MM.1S (cell line): ENCODE measurements around the gene VEGFA.

ENCODE experiments used
- DNase-seq: peaks from one replicate; pipeline ENCODE4 v3.0.0-alpha.2; 2015
- H2AFZ ChIP-seq: fragments of 300-600 bp; sonication (generic); 2 replicates; pipeline ENCODE4 v1.6.0; 2016; ENCODE audit warnings: antibody characterized with exemption, low read length
- H3F3A ChIP-seq: fragments of 300-600 bp; sonication (generic); 2 replicates; pipeline ENCODE4 v1.6.1; 2016; ENCODE audit warnings: mild to moderate bottlenecking, antibody characterized with exemption, low read length, moderate library complexity, mixed read lengths; ENCODE audit not compliant: insufficient read depth
- H3K27ac ChIP-seq: fragments of 300-600 bp; sonication (generic); 2 replicates; pipeline ENCODE4 v1.5.1; 2016; ENCODE audit warnings: mild to moderate bottlenecking, low read length
- H3K27me3 ChIP-seq: fragments of 300-600 bp; sonication (generic); replicated peaks from 2 replicates; pipeline ENCODE4 v1.6.0; 2016; ENCODE audit warnings: low read length; ENCODE audit not compliant: insufficient read depth
- H3K36me3 ChIP-seq: fragments of 300-600 bp; sonication (generic); replicated peaks from 2 replicates; pipeline ENCODE4 v1.6.1; 2016; ENCODE audit warnings: mild to moderate bottlenecking, low read length, mixed read lengths; ENCODE audit not compliant: insufficient read depth
- H3K4me1 ChIP-seq: fragments of 300-600 bp; sonication (generic); 2 replicates; pipeline ENCODE4 v1.6.1; 2016; ENCODE audit warnings: low read length, mixed read lengths
- H3K4me2 ChIP-seq: fragments of 300-600 bp; sonication (generic); 2 replicates; pipeline ENCODE4 v1.6.0; 2016; ENCODE audit warnings: low read depth, low read length
- H3K4me3 ChIP-seq: fragments of 300-600 bp; sonication (generic); 2 replicates; pipeline ENCODE4 v1.5.1; 2016; ENCODE audit warnings: low read length, mixed read lengths
- H3K79me2 ChIP-seq: fragments of 300-600 bp; sonication (generic); 2 replicates; pipeline ENCODE4 v1.6.1; 2016; ENCODE audit warnings: mixed run types, low read length, mixed read lengths
- H3K9ac ChIP-seq: fragments of 300-600 bp; sonication (generic); 2 replicates; pipeline ENCODE4 v1.6.1; 2016; ENCODE audit warnings: low read length, mixed read lengths
- H3K9me2 ChIP-seq: fragments of 300-600 bp; sonication (generic); replicated peaks from 2 replicates; pipeline ENCODE4 v1.6.1; 2016; ENCODE audit warnings: mild to moderate bottlenecking, low read length, mixed read lengths; ENCODE audit not compliant: insufficient read depth
- H3K9me3 ChIP-seq: fragments of 300-600 bp; sonication (generic); replicated peaks from 2 replicates; pipeline ENCODE4 v1.6.1; 2016; ENCODE audit warnings: mild to moderate bottlenecking, low read length, mixed read lengths; ENCODE audit not compliant: insufficient read depth
- H4K20me1 ChIP-seq: fragments of 300-600 bp; sonication (generic); 2 replicates; pipeline ENCODE4 v1.6.1; 2016; ENCODE audit warnings: mild to moderate bottlenecking, low read length, moderate library complexity, mixed read lengths; ENCODE audit not compliant: insufficient read depth
- EZH2 ChIP-seq: fragments of 300-600 bp; sonication (generic); optimal IDR thresholded peaks from 2 replicates; pipeline ENCODE3; 2017; ENCODE audit warnings: low read depth, mild to moderate bottlenecking, antibody characterized with exemption, low read length, mixed read lengths
- EZH2phosphoT487 ChIP-seq: fragments of 300-600 bp; sonication (generic); IDR thresholded peaks from 2 replicates; pipeline ENCODE4 v1.6.1; 2018; ENCODE audit warnings: antibody characterized with exemption, low read length
- TF ChIP-seq, protein P1 (sequence below): fragments of 300-600 bp; sonication (generic); IDR thresholded peaks from 2 replicates; pipeline ENCODE4 v1.5.1; 2016; ENCODE audit warnings: antibody characterized with exemption, low read length, mixed read lengths

Gene VEGFA

DNA sequence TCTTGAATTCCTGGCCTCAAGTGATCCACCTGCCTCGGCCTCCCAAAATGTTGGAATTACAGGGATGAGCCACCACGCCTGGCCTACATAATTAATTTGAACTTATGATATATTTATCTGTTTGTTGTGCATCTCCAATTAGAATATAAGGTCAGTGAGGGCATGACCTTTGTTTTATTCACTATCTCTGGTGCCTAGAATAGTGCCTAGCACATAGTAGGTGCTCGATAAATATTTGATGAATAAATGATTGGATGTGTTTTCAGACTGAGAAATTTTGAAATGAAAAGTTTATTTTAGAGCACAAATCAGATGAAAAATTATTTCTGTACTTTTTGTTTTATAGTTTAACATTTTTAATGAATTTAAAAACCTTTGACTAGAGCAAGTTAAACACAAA is 19.4 kb upstream of the VEGFA start:
- H3K27me3 ChIP-seq: no peaks in the 10 kb centered on the region
- no peak overlapping the region for H3K4me2 ChIP-seq
- no peaks in the 10 kb centered on the region for H3K79me2 ChIP-seq
- H2AFZ ChIP-seq: no peak overlapping the region
- H3K9me2 ChIP-seq: no peaks in the 10 kb centered on the region
- TF ChIP-seq, protein P1, sequence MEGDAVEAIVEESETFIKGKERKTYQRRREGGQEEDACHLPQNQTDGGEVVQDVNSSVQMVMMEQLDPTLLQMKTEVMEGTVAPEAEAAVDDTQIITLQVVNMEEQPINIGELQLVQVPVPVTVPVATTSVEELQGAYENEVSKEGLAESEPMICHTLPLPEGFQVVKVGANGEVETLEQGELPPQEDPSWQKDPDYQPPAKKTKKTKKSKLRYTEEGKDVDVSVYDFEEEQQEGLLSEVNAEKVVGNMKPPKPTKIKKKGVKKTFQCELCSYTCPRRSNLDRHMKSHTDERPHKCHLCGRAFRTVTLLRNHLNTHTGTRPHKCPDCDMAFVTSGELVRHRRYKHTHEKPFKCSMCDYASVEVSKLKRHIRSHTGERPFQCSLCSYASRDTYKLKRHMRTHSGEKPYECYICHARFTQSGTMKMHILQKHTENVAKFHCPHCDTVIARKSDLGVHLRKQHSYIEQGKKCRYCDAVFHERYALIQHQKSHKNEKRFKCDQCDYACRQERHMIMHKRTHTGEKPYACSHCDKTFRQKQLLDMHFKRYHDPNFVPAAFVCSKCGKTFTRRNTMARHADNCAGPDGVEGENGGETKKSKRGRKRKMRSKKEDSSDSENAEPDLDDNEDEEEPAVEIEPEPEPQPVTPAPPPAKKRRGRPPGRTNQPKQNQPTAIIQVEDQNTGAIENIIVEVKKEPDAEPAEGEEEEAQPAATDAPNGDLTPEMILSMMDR: no peak
- TF ChIP-seq EZH2 (no peak), EZH2phosphoT487 (no peak)
- H4K20me1 ChIP-seq: no peaks in the 10 kb centered on the region
- no peak overlapping the region for H3K4me3 ChIP-seq
- no peaks in the 10 kb centered on the region for H3K36me3 ChIP-seq
- H3K27ac ChIP-seq: no peak overlapping the region
- H3F3A ChIP-seq: no peaks in the 10 kb centered on the region
- no peak overlapping the region for H3K9ac ChIP-seq
- no peaks in the 10 kb centered on the region for H3K9me3 ChIP-seq
- DNase-seq: no peak
- H3K4me1 ChIP-seq: no peaks in the 10 kb centered on the region

DNA sequence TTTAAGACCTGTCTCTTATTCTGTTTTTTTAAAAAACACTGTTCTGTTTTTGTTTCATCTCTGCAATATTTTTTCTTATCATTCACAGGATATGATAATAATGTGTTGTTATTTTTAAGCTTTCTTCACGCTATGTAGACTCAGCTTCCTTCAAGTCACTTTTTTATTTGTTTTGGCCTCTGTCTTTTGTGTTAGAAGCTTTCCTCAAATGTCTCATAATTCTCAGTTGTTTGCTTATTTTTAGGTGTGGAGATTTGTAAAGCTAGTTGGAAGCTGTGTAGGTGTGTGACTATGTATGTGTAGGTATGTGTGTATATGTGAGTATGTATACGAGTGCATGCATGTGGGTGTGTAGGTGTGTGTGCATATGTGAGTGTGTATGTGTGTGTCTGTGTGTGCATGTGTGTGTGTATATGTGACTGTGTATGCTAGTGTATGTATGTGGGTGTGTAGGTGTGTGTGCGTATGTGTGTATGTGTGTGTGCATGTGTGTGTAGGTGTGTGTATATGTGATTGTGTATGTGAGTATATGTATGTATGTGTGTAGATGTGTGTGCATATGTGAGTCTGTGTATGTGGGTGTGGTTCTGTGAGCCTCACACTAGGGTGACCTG is 16.3 kb upstream of the VEGFA start:
- H3K9ac ChIP-seq: no peak overlapping the region
- H4K20me1 ChIP-seq: no peaks in the 10 kb centered on the region
- H3K9me2 ChIP-seq: no peaks in the 10 kb centered on the region
- no peaks in the 10 kb centered on the region for H3K79me2 ChIP-seq
- no peaks in the 10 kb centered on the region for H3K4me1 ChIP-seq
- no peak for DNase-seq
- H3F3A ChIP-seq: no peaks in the 10 kb centered on the region
- no peaks in the 10 kb centered on the region for H3K9me3 ChIP-seq
- H3K27ac ChIP-seq: no peak overlapping the region
- TF ChIP-seq EZH2phosphoT487 (no peak), EZH2 (no peak)
- TF ChIP-seq, protein P1: no peak
- H3K4me2 ChIP-seq: no peak overlapping the region
- H2AFZ ChIP-seq: no peak overlapping the region
- no peak overlapping the region for H3K4me3 ChIP-seq
- no peaks in the 10 kb centered on the region for H3K36me3 ChIP-seq
- no peaks in the 10 kb centered on the region for H3K27me3 ChIP-seq

DNA sequence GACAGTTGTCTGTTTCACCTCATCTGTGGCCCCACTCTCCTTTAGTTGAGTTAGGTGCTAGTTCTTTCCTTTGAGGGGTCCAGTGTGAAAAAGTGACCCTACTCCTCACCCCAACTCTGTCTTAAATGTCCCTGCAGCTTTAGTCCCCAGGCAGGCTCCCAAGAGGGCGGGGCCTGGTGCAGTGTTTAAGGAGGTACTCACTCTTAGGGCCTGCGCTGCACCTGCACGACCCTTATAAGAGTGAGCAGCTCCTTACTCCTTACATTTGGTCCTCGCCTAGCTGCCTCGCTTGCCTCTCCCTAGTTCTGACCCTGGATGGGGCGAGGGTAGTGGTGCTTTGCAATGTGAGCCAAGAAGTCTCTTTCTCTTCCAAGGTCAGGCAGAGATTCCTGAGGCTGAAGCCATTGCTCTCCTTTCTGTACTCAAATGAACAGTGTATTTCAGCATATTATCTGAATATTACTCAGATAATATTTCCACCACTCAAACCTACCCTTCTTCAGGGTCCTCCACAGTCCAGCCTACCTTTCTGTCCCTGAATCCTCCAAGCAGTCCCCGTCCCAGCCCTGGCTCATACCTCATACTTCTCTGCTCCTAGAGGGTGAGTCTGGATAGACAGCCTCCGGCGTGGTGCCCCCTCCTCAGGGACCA is 11.9 kb upstream of the VEGFA start:
- Histone ChIP-seq H3K36me3 (no peaks in the 10 kb centered on the region), H3K9ac (no peak overlapping the region), H3F3A (no peaks in the 10 kb centered on the region), H2AFZ (no peak overlapping the region), H3K4me2 (no peak overlapping the region), H3K27ac (no peak overlapping the region), H3K9me3 (no peaks in the 10 kb centered on the region), H3K9me2 (no peaks in the 10 kb centered on the region), H3K79me2 (no peaks in the 10 kb centered on the region), H3K4me3 (no peak overlapping the region), H4K20me1 (no peaks in the 10 kb centered on the region), H3K27me3 (no peaks in the 10 kb centered on the region), H3K4me1 (no peaks in the 10 kb centered on the region)
- TF ChIP-seq EZH2: no peak
- TF ChIP-seq, protein P1: no peak
- TF ChIP-seq EZH2phosphoT487: no peak
- DNase-seq: no peak
